Neutrophil (primary cell): Measurements from ENCODE around the gene TLX2.

Experiments
- H3K27ac ChIP-seq: fragments of 200-600 bp; sonication (generic); 2 replicates; pipeline ENCODE4 v1.5.1; 2016; ENCODE audit warnings: mild to moderate bottlenecking, moderate library complexity
- H3K27me3 ChIP-seq: fragments of 200-600 bp; sonication (generic); 2 replicates; pipeline ENCODE4 v1.6.0; 2016; ENCODE audit warnings: mild to moderate bottlenecking
- H3K36me3 ChIP-seq: fragments of 200-600 bp; sonication (generic); 2 replicates; pipeline ENCODE4 v1.5.1; 2017
- H3K4me1 ChIP-seq, 2 experiments: fragments of 200-600 bp in 1 of 2; sonication (generic) in 1 of 2; 1 replicate in 1 of 2; 2 replicates in 1 of 2; pipeline versions ENCODE4 v1.5.1 to v1.6.1; 2013 to 2016; ENCODE audit warnings: low read depth in 1 of 2, low read length in 1 of 2, mild to moderate bottlenecking in 1 of 2, moderate library complexity in 1 of 2; ENCODE audit not compliant: control insufficient read depth in 1 of 2, insufficient read depth in 1 of 2
- H3K4me3 ChIP-seq, 2 experiments: fragments of 200-600 bp in 1 of 2; sonication (generic) in 1 of 2; 1 replicate in 1 of 2; 2 replicates in 1 of 2; pipeline ENCODE4 v1.5.1; 2013 to 2016; ENCODE audit warnings: low read depth in 1 of 2, low read length in 1 of 2, mild to moderate bottlenecking in 1 of 2, moderate library complexity in 1 of 2
- H3K9me3 ChIP-seq: fragments of 200-600 bp; sonication (generic); 2 replicates; pipeline ENCODE4 v1.5.1; 2016
- TF ChIP-seq, protein P1 (sequence below): fragments of 200-600 bp; sonication (generic); IDR thresholded peaks from 2 replicates; pipeline ENCODE4 v1.5.1; 2016; ENCODE audit warnings: antibody characterized with exemption

Gene TLX2

DNA sequence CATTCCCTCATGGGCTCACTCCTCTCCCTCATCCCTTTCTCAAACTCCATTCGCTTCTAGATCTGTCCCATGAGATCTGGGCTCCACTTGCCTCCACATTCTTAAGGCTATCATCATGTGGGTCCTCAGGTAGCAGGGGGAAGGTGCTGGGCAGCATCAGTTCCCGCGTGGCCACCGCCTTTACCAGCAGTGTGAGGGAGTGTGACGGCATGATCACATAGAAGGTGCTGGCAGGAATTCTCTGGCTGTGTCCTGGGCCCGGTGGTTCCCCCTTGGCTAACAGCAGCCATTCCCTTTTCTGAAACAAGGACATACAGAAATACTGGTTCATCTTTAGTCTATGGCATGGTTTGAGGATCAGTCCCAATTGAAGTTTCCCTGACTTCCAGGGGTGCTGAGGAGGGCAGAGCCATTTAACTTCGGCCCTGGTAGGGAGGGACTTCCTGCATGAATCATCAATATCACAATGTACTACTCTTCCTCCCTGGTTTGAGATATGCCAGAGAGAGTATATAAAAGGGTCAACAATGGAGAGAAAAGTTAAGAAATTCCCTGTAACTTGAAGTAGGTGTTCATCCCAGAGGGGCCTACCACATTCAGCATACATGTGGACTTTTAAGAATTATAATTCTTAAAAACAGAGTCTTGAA is 48.0 kb downstream of the TLX2 start:
- Histone ChIP-seq H3K4me3 (no peak overlapping the region), H3K27ac (peak overlapping the region; percentile 18), H3K4me1 (peaks cover 46% of the 10 kb centered on the region in 2 experiments), H3K27me3 (no peaks in the 10 kb centered on the region), H3K9me3 (no peaks in the 10 kb centered on the region), H3K36me3 (peaks cover 8% of the 10 kb centered on the region)
- TF ChIP-seq, protein P1, sequence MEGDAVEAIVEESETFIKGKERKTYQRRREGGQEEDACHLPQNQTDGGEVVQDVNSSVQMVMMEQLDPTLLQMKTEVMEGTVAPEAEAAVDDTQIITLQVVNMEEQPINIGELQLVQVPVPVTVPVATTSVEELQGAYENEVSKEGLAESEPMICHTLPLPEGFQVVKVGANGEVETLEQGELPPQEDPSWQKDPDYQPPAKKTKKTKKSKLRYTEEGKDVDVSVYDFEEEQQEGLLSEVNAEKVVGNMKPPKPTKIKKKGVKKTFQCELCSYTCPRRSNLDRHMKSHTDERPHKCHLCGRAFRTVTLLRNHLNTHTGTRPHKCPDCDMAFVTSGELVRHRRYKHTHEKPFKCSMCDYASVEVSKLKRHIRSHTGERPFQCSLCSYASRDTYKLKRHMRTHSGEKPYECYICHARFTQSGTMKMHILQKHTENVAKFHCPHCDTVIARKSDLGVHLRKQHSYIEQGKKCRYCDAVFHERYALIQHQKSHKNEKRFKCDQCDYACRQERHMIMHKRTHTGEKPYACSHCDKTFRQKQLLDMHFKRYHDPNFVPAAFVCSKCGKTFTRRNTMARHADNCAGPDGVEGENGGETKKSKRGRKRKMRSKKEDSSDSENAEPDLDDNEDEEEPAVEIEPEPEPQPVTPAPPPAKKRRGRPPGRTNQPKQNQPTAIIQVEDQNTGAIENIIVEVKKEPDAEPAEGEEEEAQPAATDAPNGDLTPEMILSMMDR = no peak

DNA sequence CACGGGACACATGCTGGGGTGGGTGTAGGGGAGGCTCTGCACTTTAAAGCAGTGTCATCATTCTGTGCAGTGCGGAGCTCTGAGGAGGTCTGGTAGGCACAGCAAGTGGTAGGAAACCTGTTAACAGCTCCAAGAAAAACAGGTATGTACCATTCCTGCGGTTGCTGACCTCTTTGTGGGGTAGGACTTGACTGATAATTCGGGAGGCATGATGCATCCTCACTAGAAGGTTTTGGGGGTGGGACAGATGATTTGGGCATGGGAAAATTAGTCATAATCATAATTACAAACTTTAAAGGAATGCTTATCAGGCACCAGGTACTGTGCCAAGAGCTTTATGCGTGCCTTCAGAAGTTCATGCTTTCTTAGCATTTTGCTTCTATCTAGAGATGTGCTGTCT is 50.0 kb downstream of the TLX2 start:
- Histone ChIP-seq H3K36me3 (no peaks in the 10 kb centered on the region), H3K9me3 (no peaks in the 10 kb centered on the region), H3K4me1 (peaks cover 26 to 27% of the 10 kb centered on the region in 2 experiments), H3K27ac (no peak overlapping the region), H3K27me3 (no peaks in the 10 kb centered on the region), H3K4me3 (no peak overlapping the region)
- TF ChIP-seq, protein P1 = no peak

DNA sequence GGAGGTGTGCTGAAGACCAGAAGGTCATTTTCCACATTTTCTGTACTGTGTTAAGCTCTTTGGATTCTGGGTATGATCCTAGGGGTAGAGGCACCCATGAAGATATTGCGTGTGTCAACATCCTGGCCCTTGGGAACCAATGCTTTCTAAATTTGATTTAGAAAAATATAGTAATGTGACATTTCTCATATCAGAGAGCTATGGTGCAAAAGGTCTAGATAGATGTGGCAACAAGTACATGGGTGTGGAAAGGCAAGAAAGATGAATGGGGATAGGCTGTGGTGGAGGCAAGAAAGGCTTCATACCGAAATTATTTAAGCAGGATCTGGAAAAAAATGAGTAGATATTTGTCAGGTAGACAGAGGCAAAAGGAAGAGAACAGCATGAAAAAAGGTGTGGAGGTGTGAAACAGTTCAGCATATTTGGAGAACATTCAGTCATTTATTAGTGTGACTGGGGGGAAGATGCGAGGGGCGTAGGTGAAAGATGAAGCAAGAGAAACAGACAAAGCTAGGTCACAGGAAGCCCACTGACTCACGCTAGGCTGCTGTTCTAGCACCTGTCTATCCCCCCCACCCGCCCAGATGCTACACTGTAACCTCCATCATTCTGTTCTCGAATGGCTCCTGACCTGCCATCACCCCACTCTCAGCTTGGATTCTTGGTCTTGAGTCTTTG is 52.0 kb downstream of the TLX2 start:
- Histone ChIP-seq H3K36me3 (no peaks in the 10 kb centered on the region), H3K9me3 (no peaks in the 10 kb centered on the region), H3K27me3 (no peaks in the 10 kb centered on the region), H3K4me3 (no peak overlapping the region), H3K4me1 (peaks cover 14 to 17% of the 10 kb centered on the region in 2 experiments), H3K27ac (no peak overlapping the region)
- TF ChIP-seq, protein P1 = no peak

DNA sequence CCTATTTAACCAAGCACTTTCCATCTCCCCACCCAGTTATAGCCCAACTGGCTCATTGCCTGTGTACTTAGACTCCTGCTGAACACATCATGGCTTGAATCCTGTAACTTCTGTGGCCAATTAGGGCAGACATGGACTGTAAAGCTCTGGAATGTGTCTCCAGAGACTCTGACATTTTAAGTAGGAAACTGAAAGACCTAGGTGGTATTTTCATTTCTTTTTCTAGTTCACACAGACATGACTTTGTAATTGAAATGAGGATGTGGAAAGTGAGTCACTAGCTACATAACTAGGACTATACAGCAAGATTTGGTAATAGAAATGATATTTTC is 52.5 kb downstream of the TLX2 start:
- Histone ChIP-seq H3K4me1 (peaks cover 17 to 19% of the 10 kb centered on the region in 2 experiments), H3K36me3 (no peaks in the 10 kb centered on the region), H3K4me3 (no peak overlapping the region), H3K9me3 (no peaks in the 10 kb centered on the region), H3K27ac (no peak overlapping the region), H3K27me3 (no peaks in the 10 kb centered on the region)
- TF ChIP-seq, protein P1 = no peak
